ENCODE results near the gene ZSWIM9. TPM values are rescaled to one million over a fixed set of nuclear protein-coding genes. Genes with fewer than 3 reads are reported as not detected.
A peak's percentile ranks its signal among the peaks of the same experiment; 100 is the strongest.

Gene ZSWIM9
- total RNA-seq, 1 donor from 2014 or later: 11.7 TPM

DNA sequence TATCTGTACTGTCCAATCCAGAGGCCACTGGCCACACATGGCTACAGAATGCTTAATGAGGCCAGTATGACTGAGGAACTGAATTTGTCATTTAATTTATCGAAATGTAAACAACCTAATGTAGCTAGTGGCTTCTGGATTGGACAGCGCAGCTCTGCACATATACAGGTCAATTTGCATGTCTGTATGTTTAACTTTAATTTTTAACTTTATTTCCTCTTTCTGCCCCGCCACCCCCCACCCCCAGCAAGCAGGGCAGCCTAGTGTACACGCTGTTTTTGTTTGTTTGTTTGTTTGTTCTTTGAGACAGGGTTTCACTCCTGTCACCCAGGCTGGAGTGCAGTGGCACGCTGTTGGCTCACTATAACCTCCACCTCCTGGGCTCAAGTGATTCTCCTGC, 15.5 kb downstream of the ZSWIM9 start:
- DNase-seq (ENCODE audit: low spot score in 2 of 2, unreplicated experiment in 2 of 2): no peak
- no peaks in the 10 kb centered on the region for H3K4me1 Mint-ChIP-seq
- H3K4me3 Mint-ChIP-seq: no peak overlapping the region
- TF ChIP-seq, protein P1, sequence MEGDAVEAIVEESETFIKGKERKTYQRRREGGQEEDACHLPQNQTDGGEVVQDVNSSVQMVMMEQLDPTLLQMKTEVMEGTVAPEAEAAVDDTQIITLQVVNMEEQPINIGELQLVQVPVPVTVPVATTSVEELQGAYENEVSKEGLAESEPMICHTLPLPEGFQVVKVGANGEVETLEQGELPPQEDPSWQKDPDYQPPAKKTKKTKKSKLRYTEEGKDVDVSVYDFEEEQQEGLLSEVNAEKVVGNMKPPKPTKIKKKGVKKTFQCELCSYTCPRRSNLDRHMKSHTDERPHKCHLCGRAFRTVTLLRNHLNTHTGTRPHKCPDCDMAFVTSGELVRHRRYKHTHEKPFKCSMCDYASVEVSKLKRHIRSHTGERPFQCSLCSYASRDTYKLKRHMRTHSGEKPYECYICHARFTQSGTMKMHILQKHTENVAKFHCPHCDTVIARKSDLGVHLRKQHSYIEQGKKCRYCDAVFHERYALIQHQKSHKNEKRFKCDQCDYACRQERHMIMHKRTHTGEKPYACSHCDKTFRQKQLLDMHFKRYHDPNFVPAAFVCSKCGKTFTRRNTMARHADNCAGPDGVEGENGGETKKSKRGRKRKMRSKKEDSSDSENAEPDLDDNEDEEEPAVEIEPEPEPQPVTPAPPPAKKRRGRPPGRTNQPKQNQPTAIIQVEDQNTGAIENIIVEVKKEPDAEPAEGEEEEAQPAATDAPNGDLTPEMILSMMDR (IDR thresholded peaks at IDR 0.05; ENCODE audit: unreplicated experiment): no peak
- H3K27me3 Mint-ChIP-seq (ENCODE audit: low read depth): no peaks in the 10 kb centered on the region
- peaks cover 46% of the 10 kb centered on the region for H3K36me3 Mint-ChIP-seq
- peaks cover 11% of the 10 kb centered on the region for H3K9me3 Mint-ChIP-seq
- H3K27ac Mint-ChIP-seq: no peak overlapping the region

DNA sequence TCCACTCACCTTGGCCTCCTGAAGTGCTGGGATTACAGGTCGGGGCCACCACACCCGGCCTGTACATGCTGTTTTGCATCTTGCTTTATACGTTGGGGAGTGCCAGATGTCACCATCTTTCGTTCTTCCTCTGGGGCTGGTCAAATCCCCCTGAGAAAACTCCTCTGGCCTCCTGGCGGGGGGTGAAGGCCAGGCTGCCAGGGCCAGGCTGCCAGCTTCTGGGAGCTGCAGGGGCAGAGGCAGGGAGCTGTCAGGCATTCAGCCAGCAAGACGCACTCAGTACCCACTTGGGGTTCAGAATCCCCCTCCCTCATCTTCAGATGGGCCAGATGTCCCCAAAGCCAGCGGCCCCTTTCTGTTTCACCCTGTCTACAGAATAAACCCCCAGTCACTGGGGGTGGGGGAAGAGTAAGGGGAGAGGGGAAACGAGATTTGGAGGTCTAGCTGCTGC, 16.1 kb downstream of the ZSWIM9 start:
- no peak overlapping the region for H3K27ac Mint-ChIP-seq
- TF ChIP-seq, protein P1 (IDR thresholded peaks at IDR 0.05; ENCODE audit: unreplicated experiment): no peak
- H3K4me1 Mint-ChIP-seq: no peaks in the 10 kb centered on the region
- H3K9me3 Mint-ChIP-seq: peaks cover 6% of the 10 kb centered on the region
- no peak overlapping the region for H3K4me3 Mint-ChIP-seq
- no peaks in the 10 kb centered on the region for H3K27me3 Mint-ChIP-seq (ENCODE audit: low read depth)
- DNase-seq (ENCODE audit: low spot score in 2 of 2, unreplicated experiment in 2 of 2): no peak
- H3K36me3 Mint-ChIP-seq: peaks cover 43% of the 10 kb centered on the region

DNA sequence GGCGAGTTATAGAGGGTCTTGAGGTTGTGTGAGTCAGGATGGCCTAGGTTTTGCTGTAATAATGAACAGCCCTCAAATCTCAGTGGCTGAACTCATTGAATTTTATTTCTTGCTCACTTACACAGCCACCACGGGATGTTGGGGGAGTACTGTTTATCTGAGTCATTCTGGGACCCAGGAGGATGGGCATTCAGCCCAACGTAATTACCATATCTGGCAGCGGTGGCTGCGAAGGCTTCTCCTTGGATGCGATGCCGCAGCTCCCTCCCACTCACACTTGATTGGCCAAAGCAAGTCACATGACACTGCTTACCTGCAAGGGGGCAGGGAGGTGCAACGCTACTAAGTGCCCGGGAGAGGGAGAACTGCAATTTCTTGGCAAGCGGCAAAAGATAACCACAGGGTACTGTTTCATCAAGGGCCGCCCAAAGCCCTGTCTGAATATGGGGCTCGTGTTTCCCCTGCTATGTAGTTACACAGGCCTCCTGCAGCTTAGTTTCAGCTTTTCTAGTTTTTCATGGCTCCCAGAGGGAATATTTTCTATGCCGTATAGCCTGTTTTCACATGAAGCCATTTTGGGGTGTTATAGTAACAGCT, 19.9 kb downstream of the ZSWIM9 start:
- Mint-ChIP-seq H3K27ac (no peak overlapping the region), H3K4me3 (no peak overlapping the region), H3K36me3 (peaks cover 33% of the 10 kb centered on the region), H3K9me3 (peaks cover 3% of the 10 kb centered on the region), H3K27me3 (ENCODE audit: low read depth) (no peaks in the 10 kb centered on the region), H3K4me1 (no peaks in the 10 kb centered on the region)
- TF ChIP-seq, protein P1 (IDR thresholded peaks at IDR 0.05; ENCODE audit: unreplicated experiment): peak; percentile 47
- DNase-seq (ENCODE audit: low spot score in 2 of 2, unreplicated experiment in 2 of 2): peak; percentile 38 to 61

DNA sequence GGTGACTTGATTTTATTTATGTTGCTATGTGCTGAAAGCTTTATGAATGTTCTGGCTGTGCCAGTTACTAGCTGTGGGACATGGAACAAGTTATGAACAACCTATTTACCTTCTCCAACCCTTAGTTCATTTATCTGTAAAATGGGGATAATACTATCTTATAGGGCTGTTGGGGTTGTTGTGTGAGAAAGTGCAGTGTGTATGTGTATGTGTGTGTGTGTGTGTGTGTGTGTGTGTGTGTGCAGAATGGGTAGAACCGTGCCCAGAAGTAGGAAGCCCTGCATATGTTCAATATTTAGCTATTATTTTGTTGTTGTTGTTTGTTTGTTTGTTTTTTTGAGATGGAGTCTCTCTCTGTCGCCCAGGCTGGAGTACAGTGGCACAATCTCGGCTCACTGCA, 20.4 kb downstream of the ZSWIM9 start:
- DNase-seq (ENCODE audit: low spot score in 2 of 2, unreplicated experiment in 2 of 2): no peak

DNA sequence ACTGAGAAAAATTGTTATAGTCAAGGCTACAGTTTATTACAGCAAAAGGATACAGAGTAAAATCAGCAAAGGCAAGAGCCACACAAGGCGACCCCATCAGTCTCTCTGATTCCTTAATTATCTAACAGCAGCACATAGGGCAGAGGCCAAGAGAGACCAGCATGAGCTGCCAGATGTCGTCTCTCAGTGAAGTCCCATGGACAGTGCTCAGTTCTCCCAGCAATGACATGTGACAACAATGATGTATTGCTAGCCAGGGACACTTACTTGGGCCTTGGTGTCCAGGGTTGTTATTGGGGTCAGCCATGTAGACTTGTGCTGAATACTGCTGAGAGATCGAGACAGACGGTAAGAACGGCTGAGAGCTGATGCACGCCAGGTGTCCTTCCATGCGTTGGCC, 22.3 kb downstream of the ZSWIM9 start:
- DNase-seq (ENCODE audit: low spot score in 2 of 2, unreplicated experiment in 2 of 2): no peak
- no peaks in the 10 kb centered on the region for H3K27me3 Mint-ChIP-seq (ENCODE audit: low read depth)
- H3K27ac Mint-ChIP-seq: no peak overlapping the region
- TF ChIP-seq, protein P1 (IDR thresholded peaks at IDR 0.05; ENCODE audit: unreplicated experiment): no peak
- peaks cover 3% of the 10 kb centered on the region for H3K9me3 Mint-ChIP-seq
- H3K4me3 Mint-ChIP-seq: no peak overlapping the region
- H3K36me3 Mint-ChIP-seq: peaks cover 32% of the 10 kb centered on the region
- H3K4me1 Mint-ChIP-seq: peaks cover 5% of the 10 kb centered on the region

More for the DNA sequence above, 20.4 kb downstream of the ZSWIM9 start:
- Mint-ChIP-seq H3K27me3 (ENCODE audit: low read depth) (no peaks in the 10 kb centered on the region), H3K36me3 (peaks cover 33% of the 10 kb centered on the region), H3K4me1 (no peaks in the 10 kb centered on the region), H3K4me3 (no peak overlapping the region), H3K27ac (no peak overlapping the region), H3K9me3 (peaks cover 3% of the 10 kb centered on the region)
- TF ChIP-seq, protein P1 (IDR thresholded peaks at IDR 0.05; ENCODE audit: unreplicated experiment): no peak
